Liver (tissue), 9 donors: ENCODE measurements around the gene ATOX1. TPM values are rescaled to one million over a fixed set of nuclear protein-coding genes. Genes with fewer than 3 reads are reported as not detected.
"Not testable (repeated sequence)": the region's sequence is repeated elsewhere in the genome, so short reads cannot be mapped to it uniquely, and the experiment has no call there.

Experiments used
- DNase-seq: peaks from one replicate; pipeline ENCODE4 v3.0.0-alpha.2; 2017; ENCODE audit warnings: low spot score
- H3K27ac ChIP-seq, 2 donors: one replicate each; pipeline ENCODE4 v1.7.0; 2013; ENCODE audit warnings: inconsistent platforms in 2 of 2, low read length in 2 of 2, control low read depth in 1 of 2, low read depth in 1 of 2, mild to moderate bottlenecking in 1 of 2
- H3K27me3 ChIP-seq, 4 donors: one replicate each; pipeline versions ENCODE4 v1.6.1 to v1.7.0; 2013; ENCODE audit warnings: low read length in 3 of 4, inconsistent platforms in 1 of 4, mild to moderate bottlenecking in 1 of 4, moderate library complexity in 1 of 4; ENCODE audit not compliant: control insufficient read depth in 4 of 4, insufficient read depth in 4 of 4
- H3K36me3 ChIP-seq, 4 donors: one replicate each; pipeline versions ENCODE4 v1.6.1 to v1.7.0; 2013; ENCODE audit warnings: low read length in 3 of 4, mild to moderate bottlenecking in 3 of 4, low read depth in 1 of 4, moderate library complexity in 1 of 4; ENCODE audit not compliant: control insufficient read depth in 4 of 4, insufficient read depth in 3 of 4
- H3K4me1 ChIP-seq, 4 donors: one replicate each; pipeline versions ENCODE4 v1.6.1 to v1.7.0; 2013; ENCODE audit warnings: low read length in 3 of 4, mild to moderate bottlenecking in 3 of 4, moderate library complexity in 1 of 4; ENCODE audit not compliant: control insufficient read depth in 4 of 4, insufficient read depth in 4 of 4
- H3K4me3 ChIP-seq, 3 donors: one replicate each; pipeline versions ENCODE4 v1.6.1 to v1.7.0; 2013; ENCODE audit warnings: low read length in 3 of 3, control low read depth in 1 of 3, low read depth in 1 of 3, mild to moderate bottlenecking in 1 of 3
- H3K9ac ChIP-seq, 2 donors: one replicate each; pipeline ENCODE4 v1.7.0; 2013; ENCODE audit warnings: low read length in 2 of 2, mild to moderate bottlenecking in 2 of 2, moderate library complexity in 2 of 2, control low read depth in 1 of 2, low read depth in 1 of 2
- H3K9me3 ChIP-seq, 4 donors: one replicate each; pipeline versions ENCODE4 v1.6.1 to v1.7.0; 2013; ENCODE audit warnings: low read length in 3 of 4; ENCODE audit not compliant: control insufficient read depth in 4 of 4
- EGR1 ChIP-seq, 2 donors: IDR thresholded peaks; 2 replicates each; pipeline ENCODE4 v1.6.1; 2016 to 2018; ENCODE audit warnings: antibody characterized with exemption in 2 of 2, low read depth in 2 of 2
- FOXA1 ChIP-seq: IDR thresholded peaks from 2 replicates; pipeline ENCODE4 v1.6.1; 2016; ENCODE audit warnings: antibody characterized with exemption
- FOXA2 ChIP-seq: IDR thresholded peaks from 2 replicates; pipeline ENCODE4 v1.6.1; 2016; ENCODE audit warnings: antibody characterized with exemption
- GABPA ChIP-seq, 2 donors: IDR thresholded peaks in 1 of 2; conservative IDR thresholded peaks in 1 of 2; 2 replicates each; pipeline ENCODE4 v1.6.1; 2016; ENCODE audit warnings: antibody characterized with exemption in 2 of 2, mild to moderate bottlenecking in 1 of 2, moderate library complexity in 1 of 2
- HNF4A ChIP-seq, 2 donors: conservative IDR thresholded peaks; 2 replicates each; pipeline ENCODE4 v1.6.1; 2016; ENCODE audit warnings: antibody characterized with exemption in 2 of 2, mild to moderate bottlenecking in 2 of 2
- JUND ChIP-seq, 2 donors: IDR thresholded peaks; 2 replicates each; pipeline ENCODE4 v1.6.1; 2016; ENCODE audit warnings: antibody characterized with exemption in 2 of 2
- NR2F2 ChIP-seq: IDR thresholded peaks from 2 replicates; pipeline ENCODE4 v1.6.1; 2016; ENCODE audit warnings: antibody characterized with exemption
- RAD21 ChIP-seq, 2 donors: IDR thresholded peaks; 2 replicates each; pipeline ENCODE4 v1.6.1; 2016; ENCODE audit warnings: antibody characterized with exemption in 2 of 2, mild to moderate bottlenecking in 2 of 2
- REST ChIP-seq: IDR thresholded peaks from 2 replicates; pipeline ENCODE4 v1.6.1; 2016; ENCODE audit warnings: antibody characterized with exemption, mild to moderate bottlenecking
- SP1 ChIP-seq: IDR thresholded peaks from 2 replicates; pipeline ENCODE4 v1.6.1; 2018; ENCODE audit warnings: antibody characterized with exemption, mild to moderate bottlenecking
- TAF1 ChIP-seq: conservative IDR thresholded peaks from 2 replicates; pipeline ENCODE4 v1.6.1; 2016; ENCODE audit warnings: antibody characterized with exemption, mild to moderate bottlenecking
- YY1 ChIP-seq: IDR thresholded peaks from 2 replicates; pipeline ENCODE4 v1.6.1; 2016; ENCODE audit warnings: antibody characterized with exemption, mild to moderate bottlenecking
- ZBTB33 ChIP-seq: IDR thresholded peaks from 2 replicates; pipeline ENCODE4 v1.6.1; 2016; ENCODE audit warnings: antibody characterized with exemption
- WGBS: extraction: QIAGEN DNeasy Blood & Tissue Kit; methylation state at CpG from one replicate; pipeline ENCODE4 v1.1.7; 2013; 5-methylcytosine and 5-hydroxymethylcytosine counted together
- polyA plus RNA-seq, 2 donors: library from polyadenylated mRNA; stranded (reverse) in 1 of 2; unstranded in 1 of 2; fragments of 200-250 nt in 1 of 2; fragments of >200 nt in 1 of 2; fragmentation: Nextera tagmentation in 1 of 2; extraction: Ambion mirVana in 1 of 2; gene quantifications; one replicate each; pipeline versions ENCODE4 v1.2.1 to v1.2.3, GENCODE V29; 2013 to 2015
- total RNA-seq, 2 donors: library from RNA; depleted of rRNA; stranded (reverse); fragments of >200 nt; gene quantifications; one replicate each; pipeline ENCODE4 v1.2.3, GENCODE V29; 2014
- TF ChIP-seq, protein P1 (sequence below): fragments of 150-350 bp; IDR thresholded peaks from 2 replicates; pipeline ENCODE4 v1.5.1; 2017; ENCODE audit warnings: improper control_type of control experiment, low read depth, low read length; ENCODE audit not compliant: missing input control
- TF ChIP-seq, protein P2 (sequence below): IDR thresholded peaks from 2 replicates; pipeline ENCODE4 v1.6.1; 2016; ENCODE audit warnings: antibody characterized with exemption
- TF ChIP-seq, protein P3 (sequence below): IDR thresholded peaks from 2 replicates; pipeline ENCODE4 v1.6.1; 2016; ENCODE audit warnings: antibody characterized with exemption
- donor health status: healthy.
- donor health status: healthy.
- donor health status: healthy.
- donor health status: healthy.
- donor health status: healthy.

Gene ATOX1
- total and polyA plus RNA-seq, 4 donors = 25.9 to 307 (median 95.6) TPM

- Histone ChIP-seq H3K9me3 (no peaks in the 10 kb centered on the region), H3K36me3 (peaks cover 7 to 10% (median 9%) of the 10 kb centered on the region in 4 donors), H3K27me3 (no peaks in the 10 kb centered on the region), H3K4me3 (no peak overlapping the region), H3K27ac (no peak overlapping the region), H3K4me1 (peaks cover 0 to 15% (median 4%) of the 10 kb centered on the region in 4 donors), H3K9ac (no peak overlapping the region)
- WGBS = 84% methylated on average over 3 of the region's 3 CpGs
- no peak for DNase-seq
- TF ChIP-seq RAD21 (IDR thresholded peaks at IDR 0.05) (no peak), HNF4A (conservative IDR thresholded peaks at IDR 0.05) (no peak), NR2F2 (no peak), TAF1 (no peak), ZBTB33 (no peak), EGR1 (IDR thresholded peaks at IDR 0.05; ENCODE audit: low read depth in 2 of 2) (no peak), REST (no peak), SP1 (no peak), JUND (IDR thresholded peaks at IDR 0.05) (no peak), FOXA2 (no peak), FOXA1 (no peak), YY1 (no peak), GABPA (IDR thresholded peaks at IDR 0.05 in 1 of 2, conservative IDR thresholded peaks at IDR 0.05 in 1 of 2) (no peak)
- TF ChIP-seq, protein P1, sequence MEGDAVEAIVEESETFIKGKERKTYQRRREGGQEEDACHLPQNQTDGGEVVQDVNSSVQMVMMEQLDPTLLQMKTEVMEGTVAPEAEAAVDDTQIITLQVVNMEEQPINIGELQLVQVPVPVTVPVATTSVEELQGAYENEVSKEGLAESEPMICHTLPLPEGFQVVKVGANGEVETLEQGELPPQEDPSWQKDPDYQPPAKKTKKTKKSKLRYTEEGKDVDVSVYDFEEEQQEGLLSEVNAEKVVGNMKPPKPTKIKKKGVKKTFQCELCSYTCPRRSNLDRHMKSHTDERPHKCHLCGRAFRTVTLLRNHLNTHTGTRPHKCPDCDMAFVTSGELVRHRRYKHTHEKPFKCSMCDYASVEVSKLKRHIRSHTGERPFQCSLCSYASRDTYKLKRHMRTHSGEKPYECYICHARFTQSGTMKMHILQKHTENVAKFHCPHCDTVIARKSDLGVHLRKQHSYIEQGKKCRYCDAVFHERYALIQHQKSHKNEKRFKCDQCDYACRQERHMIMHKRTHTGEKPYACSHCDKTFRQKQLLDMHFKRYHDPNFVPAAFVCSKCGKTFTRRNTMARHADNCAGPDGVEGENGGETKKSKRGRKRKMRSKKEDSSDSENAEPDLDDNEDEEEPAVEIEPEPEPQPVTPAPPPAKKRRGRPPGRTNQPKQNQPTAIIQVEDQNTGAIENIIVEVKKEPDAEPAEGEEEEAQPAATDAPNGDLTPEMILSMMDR = no peak
- TF ChIP-seq, protein P2, sequence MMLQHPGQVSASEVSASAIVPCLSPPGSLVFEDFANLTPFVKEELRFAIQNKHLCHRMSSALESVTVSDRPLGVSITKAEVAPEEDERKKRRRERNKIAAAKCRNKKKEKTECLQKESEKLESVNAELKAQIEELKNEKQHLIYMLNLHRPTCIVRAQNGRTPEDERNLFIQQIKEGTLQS = no peak
- TF ChIP-seq, protein P3, sequence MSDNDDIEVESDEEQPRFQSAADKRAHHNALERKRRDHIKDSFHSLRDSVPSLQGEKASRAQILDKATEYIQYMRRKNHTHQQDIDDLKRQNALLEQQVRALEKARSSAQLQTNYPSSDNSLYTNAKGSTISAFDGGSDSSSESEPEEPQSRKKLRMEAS = no peak
These were observed 25.7 kb upstream of the ATOX1 start for GRCh38 chr5:151784141-151784540.

DNA sequence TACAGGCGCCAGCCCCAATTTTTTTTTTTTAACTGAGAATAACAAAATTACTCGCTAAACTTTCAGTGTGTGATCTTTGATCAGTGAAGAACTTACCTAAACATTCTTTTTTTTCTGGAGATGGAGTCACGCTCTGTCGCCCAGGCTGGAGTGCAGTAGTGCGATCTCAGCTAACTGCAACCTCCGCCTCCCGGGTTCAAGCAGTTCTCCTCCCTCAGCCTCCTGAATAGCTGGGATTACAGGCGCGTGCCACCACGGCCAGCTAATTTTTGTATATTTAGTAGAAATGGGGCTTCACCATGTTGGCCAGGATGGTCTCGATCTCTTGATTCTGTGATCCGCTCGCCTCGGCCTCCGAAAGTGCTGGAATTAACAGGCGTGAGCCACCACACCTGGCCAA, 25.2 kb upstream of the ATOX1 start:
- H3K27me3 ChIP-seq, H3K9me3 ChIP-seq, DNase-seq, H3K4me3 ChIP-seq, H3K27ac ChIP-seq, H3K9ac ChIP-seq: not testable (repeated sequence)
- H3K4me1 ChIP-seq = peaks cover 3 to 19% (median 4%) of the 10 kb centered on the region in 4 donors
- 98% methylated on average over 16 of the region's 16 CpGs for WGBS
- H3K36me3 ChIP-seq = peaks cover 7 to 10% (median 7%) of the 10 kb centered on the region in 4 donors
